ACHN (cell line): Measurements from ENCODE around the gene CLK4.
A peak's percentile ranks its signal among the peaks of the same experiment; 100 is the strongest.
"Not testable (repeated sequence)": the region's sequence is repeated elsewhere in the genome, so short reads cannot be mapped to it uniquely, and the experiment has no call there.

Experiments
- DNase-seq: peaks from one replicate; pipeline ENCODE4 v3.0.0-alpha.2; 2015
- in situ Hi-C: cut with HindIII; loops from 2 replicates; pipeline ENCODE4 v1.10.0; 2017; ENCODE audit warnings: low sequenced_read_pairs, low pct_ligation_motif_present, low pct_unique_long_range_greater_than_20kb

Gene CLK4

DNA sequence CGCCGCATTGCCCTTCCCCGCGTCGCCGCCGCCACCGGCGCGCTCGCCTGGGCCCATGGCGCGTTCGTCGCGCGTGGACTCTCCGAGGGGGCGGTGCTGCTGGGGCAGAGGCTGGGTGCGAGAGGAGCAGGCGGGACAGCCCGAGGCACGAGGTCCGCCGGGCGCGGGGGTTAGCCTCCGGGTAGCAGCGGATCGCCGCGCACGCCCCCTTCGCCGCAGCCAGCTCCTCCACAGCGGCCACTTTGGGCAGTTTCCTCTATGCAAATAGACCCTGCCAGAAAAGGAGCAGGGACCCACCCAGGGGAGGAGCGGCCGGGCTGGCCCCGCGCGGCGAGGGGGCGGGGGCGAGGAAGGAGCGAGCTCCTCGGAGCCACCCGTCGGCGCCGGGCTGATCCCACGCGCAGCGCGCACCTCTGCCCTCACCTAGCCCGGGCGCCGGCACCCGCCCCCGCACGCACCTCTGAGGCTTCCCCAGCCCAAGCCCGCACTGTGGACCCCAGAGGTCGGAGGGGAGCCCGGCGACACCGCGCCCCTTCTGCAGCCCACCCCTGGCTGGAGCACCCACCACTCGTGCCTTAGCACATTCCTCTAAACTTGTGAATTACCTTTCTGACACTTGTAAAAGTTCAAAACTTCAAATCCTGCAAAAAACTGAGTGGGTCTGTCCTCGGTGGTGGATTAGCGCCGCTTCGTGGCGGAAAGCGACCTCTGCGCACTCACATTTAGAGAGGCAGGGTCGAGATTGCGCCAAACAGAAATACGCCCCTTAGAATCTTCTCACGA, 36.5 kb downstream of the CLK4 start, which contains the start of gene COL23A1:
Gene COL23A1, minus strand, starts transcription at position 253 of the 783 bp plus-strand sequence.
- in situ Hi-C loops = no loop called here
- peak; percentile 41 for DNase-seq

DNA sequence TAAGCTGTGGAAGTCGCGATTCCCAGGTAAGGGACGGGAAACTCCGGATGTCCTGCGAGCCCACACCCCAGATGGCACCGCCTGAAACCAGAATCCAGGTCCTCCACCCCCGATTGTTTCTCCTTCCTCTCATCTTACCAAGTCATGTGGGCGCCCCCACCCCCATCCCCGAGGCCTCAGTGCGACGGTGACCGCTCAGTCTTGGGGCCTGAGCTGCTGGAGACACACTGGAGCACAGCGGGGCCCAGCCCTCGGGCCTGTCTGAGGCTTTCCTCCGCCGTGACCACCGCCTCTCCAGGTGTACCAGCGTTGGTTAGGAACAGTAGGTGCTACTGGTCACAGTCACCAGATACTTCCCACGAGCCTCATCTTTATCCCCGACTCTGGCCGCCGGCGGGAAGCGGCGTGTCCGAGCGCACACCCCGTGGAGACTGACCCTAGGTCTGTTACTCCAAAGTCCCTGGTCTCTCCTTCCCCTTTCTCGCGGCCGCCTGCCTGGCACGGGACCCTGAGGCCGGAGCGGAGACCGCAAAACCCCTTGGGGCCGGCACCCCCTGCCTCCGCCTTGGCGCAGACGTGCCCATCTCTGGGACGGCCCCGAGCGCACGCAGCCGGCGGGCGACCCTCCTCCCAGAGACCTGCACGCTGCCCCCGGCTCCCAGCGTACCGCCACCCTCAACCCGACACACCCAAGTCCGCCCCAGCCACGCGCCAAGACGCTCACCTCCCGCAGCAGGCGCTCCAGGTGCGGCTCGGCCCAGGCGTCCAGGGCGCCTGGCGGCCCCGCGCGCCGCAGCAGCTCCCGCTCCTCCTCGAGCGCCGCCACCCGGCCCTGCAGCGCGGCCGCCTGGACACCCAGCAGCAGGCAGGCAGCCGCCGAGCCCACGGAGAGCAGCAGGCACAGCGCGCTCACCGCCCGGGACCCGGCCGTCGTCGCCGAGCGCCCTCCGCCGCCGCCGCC, 37.4 kb downstream of the CLK4 start:
- no peak for DNase-seq
- in situ Hi-C loops = no loop called here

DNA sequence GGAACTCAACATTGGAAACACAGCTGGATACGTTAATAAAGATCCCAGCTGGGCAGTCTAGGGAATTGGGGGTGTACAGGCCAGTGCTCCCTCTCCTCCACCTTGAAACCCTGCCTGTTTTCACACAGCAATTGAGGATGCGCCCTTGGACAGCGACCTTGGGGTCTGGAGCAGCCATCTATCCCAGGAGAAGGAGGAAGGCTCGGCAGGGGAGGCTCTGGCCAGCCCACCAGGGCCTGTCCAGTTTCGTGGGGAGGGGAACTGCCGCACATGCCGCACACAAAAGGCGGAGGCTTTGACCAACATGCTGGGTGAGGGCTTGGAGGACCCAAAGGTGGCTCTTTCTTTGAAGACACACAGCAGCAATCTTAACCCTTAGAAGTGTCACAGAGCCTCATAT, 38.1 kb downstream of the CLK4 start:
- DNase-seq = no peak
- in situ Hi-C loops = no loop called here

DNA sequence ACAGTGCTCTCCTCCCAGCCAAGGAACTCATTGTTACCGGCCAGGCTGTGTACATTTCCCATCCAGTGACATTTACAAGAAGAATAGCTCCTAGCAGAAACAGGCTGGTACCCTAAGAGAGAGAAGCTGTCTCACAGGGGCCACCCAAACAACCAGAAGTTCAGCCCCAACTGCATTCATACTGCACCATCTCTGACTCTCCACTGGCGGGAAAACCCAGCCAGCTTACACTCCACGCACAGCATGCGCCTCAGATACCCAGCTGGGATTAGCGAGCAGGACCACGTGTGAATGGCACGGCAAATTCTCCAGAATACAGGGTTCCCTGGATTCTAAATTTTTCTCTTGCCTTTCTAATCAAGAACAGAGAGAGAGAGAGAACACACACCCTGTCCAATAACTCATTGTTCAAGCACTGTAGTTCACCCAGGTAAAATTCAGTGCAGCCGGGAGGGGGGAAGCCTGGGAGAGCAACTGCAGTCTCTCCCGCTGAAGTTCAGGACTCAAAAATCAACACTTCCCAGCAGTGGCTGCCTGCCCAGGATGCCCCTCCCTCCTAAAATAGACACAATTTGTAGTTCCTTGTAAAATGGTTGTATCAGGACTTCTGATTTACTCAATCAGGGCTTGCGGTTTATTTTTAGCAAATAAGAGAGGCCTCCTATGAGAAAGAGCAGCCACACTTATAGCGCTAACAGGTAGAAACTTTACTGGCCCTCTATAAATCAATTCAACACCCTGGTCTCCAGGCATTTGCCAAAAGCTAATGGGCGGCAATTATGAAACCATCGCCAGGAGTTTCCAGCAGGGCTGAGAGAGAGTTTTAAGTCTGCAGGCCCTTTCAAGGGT, 38.9 kb downstream of the CLK4 start:
- no peak for DNase-seq
- in situ Hi-C loops = no loop called here

DNA sequence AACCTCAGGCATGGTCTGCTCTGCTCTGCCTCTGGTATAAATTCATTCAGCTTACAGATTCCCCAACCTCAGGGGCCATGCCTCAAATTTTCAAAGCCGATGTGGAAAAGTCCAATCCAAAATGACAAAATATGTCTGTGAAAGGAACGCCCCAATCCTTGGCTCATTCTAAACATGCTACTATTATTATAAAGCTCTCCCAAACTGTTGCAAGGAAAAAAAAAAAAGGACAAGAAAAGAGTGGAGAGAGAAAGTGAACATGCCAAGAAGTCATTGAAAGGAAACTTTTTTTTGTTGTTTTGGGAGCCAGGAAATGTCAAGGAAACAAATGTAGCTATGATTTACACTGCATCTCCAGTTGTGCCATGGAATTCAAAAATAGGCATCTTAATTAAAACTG, 40.5 kb downstream of the CLK4 start:
- DNase-seq = no peak
- in situ Hi-C loops = no loop called here

DNA sequence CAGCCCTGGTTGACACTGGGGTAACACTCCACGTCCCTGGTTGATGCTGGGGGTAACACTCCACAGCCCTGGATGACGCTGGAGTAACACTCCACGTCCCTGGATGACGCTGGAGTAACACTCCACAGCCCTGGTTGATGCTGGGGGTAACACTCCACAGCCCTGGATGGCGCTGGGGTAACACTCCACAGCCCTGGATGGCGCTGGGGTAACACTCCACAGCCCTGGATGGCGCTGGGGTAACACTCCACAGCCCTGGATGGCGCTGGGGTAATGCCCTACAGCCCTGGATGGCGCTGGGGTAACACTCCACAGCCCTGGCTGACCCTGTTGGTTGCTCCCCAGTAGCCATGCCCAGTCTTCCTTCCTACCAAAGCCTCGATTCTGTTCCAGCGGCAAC, 41.4 kb downstream of the CLK4 start:
- peak; percentile 43 for DNase-seq

DNA sequence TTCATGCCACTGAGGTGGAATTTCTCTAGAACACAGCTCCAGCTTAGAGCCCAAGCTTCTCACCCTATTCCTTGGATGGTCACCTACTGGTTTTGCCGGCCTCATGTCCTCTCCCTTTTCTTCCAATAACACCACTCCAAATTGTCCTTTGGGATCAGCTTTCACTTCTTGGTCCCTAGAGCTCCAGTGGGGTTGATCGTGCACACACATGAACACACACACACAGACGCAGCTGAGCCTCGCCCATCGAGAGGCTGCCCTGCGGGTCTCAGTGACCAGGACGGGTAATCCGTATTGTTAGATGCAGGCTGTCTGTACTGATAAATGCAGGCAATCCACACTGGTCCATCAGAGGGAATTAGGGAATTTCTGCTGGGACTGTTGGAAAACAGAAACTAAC, 43.6 kb downstream of the CLK4 start:
- in situ Hi-C loops = no loop called here
- no peak for DNase-seq

More for the DNA sequence above, 41.4 kb downstream of the CLK4 start:
- in situ Hi-C loops = not testable (repeated sequence)

DNA sequence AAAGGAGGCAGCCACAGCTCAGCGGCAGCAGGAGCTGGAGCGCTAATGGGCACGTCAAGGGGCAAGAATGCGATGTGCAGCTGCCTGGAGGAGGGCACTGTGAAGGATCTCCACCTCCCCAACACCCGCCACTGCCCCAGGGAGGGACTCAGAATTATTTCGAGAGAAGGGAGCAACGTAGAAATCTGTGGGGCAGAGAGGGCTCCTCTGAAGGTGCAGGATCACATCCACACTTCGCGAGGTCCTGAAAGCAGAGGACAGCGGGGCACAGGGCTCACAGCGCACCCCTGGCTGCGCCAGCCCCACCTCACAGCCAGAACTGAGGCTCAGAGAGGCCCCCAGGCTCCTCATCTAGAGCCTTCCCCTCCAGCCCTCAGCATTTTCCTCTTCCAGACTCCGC, 44.6 kb downstream of the CLK4 start:
- in situ Hi-C loops = no loop called here
- DNase-seq = no peak

DNA sequence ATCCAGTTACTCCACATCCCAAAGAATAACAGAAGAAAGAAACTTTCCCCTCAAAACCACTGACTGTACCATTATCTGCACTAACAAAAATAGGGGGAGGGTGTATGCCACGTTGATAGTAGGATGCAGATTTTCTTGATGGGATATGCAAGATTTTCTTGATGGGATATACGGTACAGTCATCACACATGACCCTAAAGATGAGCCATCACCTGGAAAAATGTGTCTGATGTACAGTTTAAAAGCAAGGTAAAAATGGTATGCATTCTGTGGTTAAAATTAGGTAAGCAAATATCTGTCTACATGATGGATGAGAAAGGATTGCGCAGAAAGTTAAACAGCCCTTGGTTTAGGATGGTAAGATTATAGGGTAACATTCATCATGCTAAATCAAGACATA, 45.2 kb downstream of the CLK4 start:
- no peak for DNase-seq
- in situ Hi-C loops = no loop called here

DNA sequence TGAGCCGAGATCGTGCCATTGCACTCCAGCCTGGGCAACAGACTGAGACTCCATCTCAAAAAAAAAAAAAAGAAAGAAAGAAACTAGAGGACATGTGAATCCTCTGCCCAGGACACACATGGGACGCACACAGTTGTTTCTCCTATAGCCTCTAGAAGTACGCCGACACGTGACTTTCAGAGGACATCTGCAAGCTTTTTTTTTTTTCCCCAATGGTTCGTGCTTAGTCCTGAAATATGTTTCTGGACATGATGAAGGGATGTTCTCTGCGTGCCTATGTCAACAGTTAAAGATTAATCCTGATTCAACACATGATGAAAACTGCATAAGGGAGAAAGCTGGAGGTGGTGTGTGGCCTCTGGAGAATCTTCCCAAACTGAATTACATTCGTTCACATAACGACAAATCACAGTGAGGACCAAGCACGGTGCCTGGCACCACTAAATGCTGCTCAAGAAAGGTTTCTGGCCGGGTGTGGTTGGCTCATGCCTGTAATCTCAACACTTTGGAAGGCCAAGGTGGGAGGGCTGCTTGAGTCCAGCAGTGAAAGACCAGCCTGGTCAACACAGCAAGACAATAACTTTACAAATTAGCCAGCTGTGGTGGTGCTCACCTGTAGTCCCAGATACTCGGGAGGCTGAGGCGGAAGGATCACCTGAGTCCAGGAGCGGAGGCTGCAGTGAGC, 46.4 kb downstream of the CLK4 start:
- in situ Hi-C loops = no loop called here
- DNase-seq = no peak

DNA sequence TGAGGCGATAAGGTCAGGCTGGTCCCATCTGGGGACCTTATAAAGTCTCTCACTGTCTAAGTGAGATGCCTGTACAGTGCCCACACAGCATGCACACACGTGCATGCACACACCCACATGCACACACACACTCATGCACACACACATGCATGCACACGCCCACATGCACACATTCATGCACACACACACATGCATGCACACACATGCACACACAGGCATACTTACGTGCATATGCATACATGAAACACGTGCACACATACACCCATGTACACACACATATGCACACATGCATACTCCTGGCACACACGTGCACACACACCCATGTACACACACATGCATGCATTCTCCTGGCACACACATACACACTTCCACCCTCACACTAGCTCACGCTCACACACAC, 48.9 kb downstream of the CLK4 start:
- DNase-seq = no peak
- in situ Hi-C loops = no loop called here

DNA sequence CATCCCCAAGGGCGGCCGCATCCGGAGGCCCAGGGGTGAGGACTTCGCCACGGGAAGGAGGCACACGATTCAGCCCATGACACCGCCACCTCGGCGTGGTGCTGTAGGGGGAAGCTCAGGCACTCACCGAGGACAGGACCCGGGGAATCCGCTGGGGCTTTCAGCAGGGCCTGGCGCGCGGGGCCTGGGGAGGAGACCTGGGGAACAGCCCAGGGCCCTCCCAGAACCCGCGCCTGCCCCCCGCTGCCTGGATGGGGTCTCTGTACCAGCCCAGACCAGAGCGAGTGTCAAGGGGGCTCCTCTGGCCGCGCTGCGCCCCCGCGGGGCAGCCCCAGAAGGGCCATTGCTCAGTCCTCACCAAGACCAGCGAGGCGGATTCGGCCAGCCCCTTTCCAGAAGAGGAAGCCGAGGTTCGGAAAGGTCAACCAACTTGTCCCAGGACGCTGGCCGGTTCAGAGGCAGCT, 49.4 kb downstream of the CLK4 start:
- in situ Hi-C loops = no loop called here
- no peak for DNase-seq

DNA sequence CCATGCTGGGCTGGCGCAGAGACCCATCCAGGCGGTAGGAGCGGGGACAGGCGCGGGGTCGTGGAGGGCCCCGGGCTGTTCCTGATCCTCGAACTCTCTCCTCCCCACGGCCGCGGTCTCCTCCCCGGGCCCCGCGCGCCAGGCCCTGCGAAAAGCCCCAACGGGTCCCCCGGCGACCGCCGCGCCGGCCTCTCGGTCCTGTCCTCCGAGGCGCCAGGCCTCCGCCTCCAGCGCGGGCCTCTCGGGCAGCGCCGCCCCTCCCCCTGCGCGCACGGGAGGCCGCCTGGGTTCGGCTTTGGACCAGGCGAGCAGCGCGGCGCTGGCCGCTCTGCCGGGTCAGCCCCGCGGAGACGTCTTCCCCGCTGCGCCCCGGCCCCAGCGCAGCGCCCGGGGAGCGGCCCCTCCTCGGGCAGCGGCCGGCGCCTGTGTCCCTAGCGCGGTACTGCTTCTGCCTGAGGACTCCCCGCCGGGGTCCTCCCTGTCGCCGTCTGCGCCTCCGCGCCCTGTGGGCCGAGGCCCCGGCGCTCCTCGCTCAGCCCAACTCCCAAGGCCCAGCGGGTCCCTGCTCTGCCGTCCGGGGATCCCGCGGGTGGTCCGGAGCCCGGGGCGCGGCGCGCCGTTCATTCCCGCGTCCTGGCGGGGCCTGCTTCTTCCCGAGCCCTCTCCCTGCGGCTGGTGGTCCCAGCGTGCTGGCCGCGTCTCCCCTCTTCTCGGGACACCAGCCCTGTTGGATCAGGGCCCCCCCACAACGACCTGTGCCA, 50.1 kb downstream of the CLK4 start:
- no peak for DNase-seq
- in situ Hi-C loops = no loop called here

DNA sequence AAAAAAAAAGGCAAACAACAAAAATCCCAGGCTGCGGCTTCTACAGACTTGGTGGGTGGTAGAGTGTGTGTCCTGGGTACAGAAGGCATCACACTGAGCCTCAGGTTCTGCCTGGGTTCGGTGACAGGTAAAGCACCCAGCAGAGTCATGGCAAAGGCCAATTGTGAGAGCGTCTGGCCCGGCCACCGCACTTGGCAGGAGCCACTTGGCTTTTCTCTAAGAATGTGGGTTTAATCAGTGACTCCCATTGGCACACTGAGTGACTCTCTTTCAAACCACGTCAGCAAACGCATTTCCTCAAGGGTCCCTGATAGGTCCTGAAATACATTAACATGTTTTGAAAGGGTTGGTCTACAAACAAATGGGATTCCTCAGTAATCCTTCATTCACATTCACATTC, 53.6 kb downstream of the CLK4 start:
- no peak for DNase-seq
- in situ Hi-C loops = no loop called here

DNA sequence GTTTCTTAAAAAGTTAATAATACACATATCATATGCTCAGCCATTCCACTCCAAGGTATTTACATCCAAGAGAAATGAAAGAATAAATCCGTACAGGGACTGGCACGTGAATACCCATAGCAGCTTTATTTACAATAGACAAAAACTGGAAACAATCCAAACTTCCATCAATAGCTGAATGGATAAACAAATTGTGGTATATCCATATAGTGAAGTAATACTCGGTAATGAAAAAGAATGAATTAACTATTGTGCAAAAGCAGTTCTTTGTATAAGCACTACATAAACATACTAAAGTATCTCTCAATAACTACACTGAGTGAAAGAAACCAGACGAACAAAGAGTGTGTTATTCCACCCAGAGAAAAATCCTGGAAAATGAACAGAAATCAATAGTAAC, 54.2 kb downstream of the CLK4 start:
- DNase-seq = no peak
- in situ Hi-C loops = no loop called here

DNA sequence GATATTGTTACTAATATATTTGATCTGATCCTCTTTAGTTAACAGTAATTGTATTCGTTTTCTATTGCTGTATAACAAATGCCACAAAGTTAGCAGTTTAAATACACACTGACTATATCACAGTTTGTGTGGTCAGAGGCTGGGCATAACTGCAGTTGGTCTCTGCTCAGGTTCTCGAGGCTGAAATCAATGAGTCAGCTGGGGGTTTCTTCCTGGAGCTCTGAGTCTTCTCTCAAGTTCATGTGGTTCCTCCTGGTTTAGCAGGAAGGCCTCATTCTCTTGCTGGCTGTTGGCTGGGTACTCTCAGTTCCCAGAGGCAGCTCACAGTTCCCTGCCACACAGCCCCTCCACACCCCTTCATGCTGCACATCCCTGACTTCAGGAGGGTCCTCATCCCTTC, 57.4 kb downstream of the CLK4 start:
- in situ Hi-C loops = no loop called here
- no peak for DNase-seq

DNA sequence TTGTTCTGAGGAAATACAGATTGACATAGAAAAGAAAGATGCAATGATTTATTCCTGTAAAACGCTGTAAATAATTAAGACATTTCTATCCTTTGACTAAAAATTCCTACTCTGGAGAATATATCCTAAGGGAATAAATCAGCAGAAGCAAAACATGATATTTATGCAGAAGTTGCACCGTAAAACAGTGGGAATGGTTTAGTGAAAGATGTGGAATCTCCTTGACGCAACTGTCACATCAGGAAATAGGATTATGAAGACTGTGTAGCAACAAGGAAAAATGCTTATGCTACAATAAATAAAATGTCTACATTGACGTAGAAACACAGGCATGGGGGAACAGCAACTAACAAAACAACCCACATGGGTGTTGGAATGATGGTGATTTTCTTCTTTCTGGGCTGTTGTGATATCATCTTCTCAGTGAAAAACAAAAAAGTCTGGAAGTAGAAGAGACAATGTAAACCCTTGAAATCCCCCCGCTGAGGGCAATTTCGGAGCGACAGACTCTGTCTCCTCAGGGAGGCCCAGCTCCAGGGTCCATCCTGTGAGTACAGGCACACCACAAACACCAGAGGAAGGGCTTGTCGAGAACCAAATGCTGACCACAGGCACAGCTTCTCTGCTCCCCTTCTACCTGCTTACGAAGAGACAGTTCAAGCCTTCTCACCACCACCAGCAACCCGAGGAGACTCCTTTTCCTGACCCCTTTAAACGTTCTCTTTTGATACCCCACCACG, 61.9 kb downstream of the CLK4 start:
- DNase-seq = no peak
- in situ Hi-C loops = no loop called here
